Measurements from ENCODE around the gene C2CD3. TPM values are rescaled to one million over a fixed set of nuclear protein-coding genes. Genes with fewer than 3 reads are reported as not detected.

Gene C2CD3
- total and polyA plus RNA-seq, 10 of the 15 experiments (the other 5 are each of a cell fraction or from before 2014, with no cell fraction given) = 2.3 to 24.0 (median 16.3) TPM

- Histone ChIP-seq H3K36me3 (ENCODE audit: control insufficient read depth in 2 of 2, insufficient read depth in 2 of 2, low read length in 1 of 2) (peaks cover 0 to 1% of the 10 kb centered on the region in 2 experiments), H2AFZ (ENCODE audit: control insufficient read depth, low read depth, low read length) (no peak overlapping the region), H3K79me2 (ENCODE audit: control insufficient read depth, insufficient read depth, low read length) (no peaks in the 10 kb centered on the region), H3K4me3 (no peak overlapping the region), H3K4me2 (ENCODE audit: control insufficient read depth, insufficient read depth) (no peak overlapping the region), H3K9me3 (replicated peaks; ENCODE audit: control insufficient read depth, insufficient read depth, low read length) (no peaks in the 10 kb centered on the region), H3K4me1 (ENCODE audit: control insufficient read depth, insufficient read depth, low read length) (peaks cover 20% of the 10 kb centered on the region), H3K27me3 (replicated peaks in 1 of 2; ENCODE audit: control insufficient read depth in 2 of 2, insufficient read depth in 2 of 2, low read length in 1 of 2) (no peaks in the 10 kb centered on the region), H3K27ac (ENCODE audit: control insufficient read depth, insufficient read depth) (no peak overlapping the region), H3K9ac (ENCODE audit: control insufficient read depth, insufficient read depth, low read length) (no peak overlapping the region), H4K20me1 (ENCODE audit: control insufficient read depth, insufficient read depth) (no peaks in the 10 kb centered on the region)
- 97% methylated on average over 8 of the region's 8 CpGs for WGBS (ENCODE audit: insufficient coverage, insufficient replicate concordance, low lambda C conversion rate, missing lambda C conversion rate)
- BruUV-seq (replicated peaks) = no TSS peak
- ChIA-PET POLR2A (interaction anchor here (0.6 kb wide), 1 partner anchor 19 kb away, joined by 3 read pairs; no protein-coding TSS in a partner anchor), CTCF (interaction anchor here (0.5 to 1.3 kb wide), 3 partner anchors 22 to 53 kb away, joined by 3 to 4 read pairs (median 3); no protein-coding TSS in a partner anchor), SMC1A (ENCODE audit: uncharacterized antibody, unreplicated experiment) (interaction anchor here (3.5 to 4.8 kb wide), 2 partner anchors 8 to 32 kb away, joined by 19 to 21 read pairs; partner anchors contain the start of gene UCP2), RAD21 (ENCODE audit: unreplicated experiment) (no interaction called here)
- in situ Hi-C loops (cut with MboI) = no loop called here
- DNase-seq (ENCODE audit: low read depth, low spot score) = no peak
- ATAC-seq = no peak
- no peak for FAIRE-seq
- intact Hi-C loops (cut with micrococcal nuclease; ENCODE audit: unreplicated experiment) = no loop called here
- no peak for TF ChIP-seq IKZF1 (conservative IDR thresholded peaks at IDR 0.05)
- no peak for TF ChIP-seq EZH2 (IDR thresholded peaks at IDR 0.05; ENCODE audit: borderline replicate concordance, control insufficient read depth, low read depth, low read length)
- no peak for TF ChIP-seq PBX3 (IDR thresholded peaks at IDR 0.05; ENCODE audit: insufficient replicate concordance, low read depth, low read length)
- no peak for TF ChIP-seq RB1 (IDR thresholded peaks at IDR 0.05; ENCODE audit: borderline replicate concordance)
- no peak for TF ChIP-seq KDM1A (IDR thresholded peaks at IDR 0.05; ENCODE audit: borderline replicate concordance)
- TF ChIP-seq SMAD5 (IDR thresholded peaks at IDR 0.05; ENCODE audit: low read depth) = no peak
- TF ChIP-seq YY1 (IDR thresholded peaks at IDR 0.05; ENCODE audit: low read depth, low read length) = no peak
- TF ChIP-seq ZNF592 (IDR thresholded peaks at IDR 0.05) = no peak
- no peak for TF ChIP-seq PML (IDR thresholded peaks at IDR 0.05; ENCODE audit: low read length)
- no peak for TF ChIP-seq STAT1 (conservative IDR thresholded peaks at IDR 0.05)
- no peak for TF ChIP-seq ZNF207 (IDR thresholded peaks at IDR 0.05; ENCODE audit: borderline replicate concordance)
- TF ChIP-seq NRF1 (conservative IDR thresholded peaks at IDR 0.05; ENCODE audit: low read depth, low read length) = no peak
- TF ChIP-seq CHD4 (IDR thresholded peaks at IDR 0.05) = no peak
- TF ChIP-seq, protein P1, sequence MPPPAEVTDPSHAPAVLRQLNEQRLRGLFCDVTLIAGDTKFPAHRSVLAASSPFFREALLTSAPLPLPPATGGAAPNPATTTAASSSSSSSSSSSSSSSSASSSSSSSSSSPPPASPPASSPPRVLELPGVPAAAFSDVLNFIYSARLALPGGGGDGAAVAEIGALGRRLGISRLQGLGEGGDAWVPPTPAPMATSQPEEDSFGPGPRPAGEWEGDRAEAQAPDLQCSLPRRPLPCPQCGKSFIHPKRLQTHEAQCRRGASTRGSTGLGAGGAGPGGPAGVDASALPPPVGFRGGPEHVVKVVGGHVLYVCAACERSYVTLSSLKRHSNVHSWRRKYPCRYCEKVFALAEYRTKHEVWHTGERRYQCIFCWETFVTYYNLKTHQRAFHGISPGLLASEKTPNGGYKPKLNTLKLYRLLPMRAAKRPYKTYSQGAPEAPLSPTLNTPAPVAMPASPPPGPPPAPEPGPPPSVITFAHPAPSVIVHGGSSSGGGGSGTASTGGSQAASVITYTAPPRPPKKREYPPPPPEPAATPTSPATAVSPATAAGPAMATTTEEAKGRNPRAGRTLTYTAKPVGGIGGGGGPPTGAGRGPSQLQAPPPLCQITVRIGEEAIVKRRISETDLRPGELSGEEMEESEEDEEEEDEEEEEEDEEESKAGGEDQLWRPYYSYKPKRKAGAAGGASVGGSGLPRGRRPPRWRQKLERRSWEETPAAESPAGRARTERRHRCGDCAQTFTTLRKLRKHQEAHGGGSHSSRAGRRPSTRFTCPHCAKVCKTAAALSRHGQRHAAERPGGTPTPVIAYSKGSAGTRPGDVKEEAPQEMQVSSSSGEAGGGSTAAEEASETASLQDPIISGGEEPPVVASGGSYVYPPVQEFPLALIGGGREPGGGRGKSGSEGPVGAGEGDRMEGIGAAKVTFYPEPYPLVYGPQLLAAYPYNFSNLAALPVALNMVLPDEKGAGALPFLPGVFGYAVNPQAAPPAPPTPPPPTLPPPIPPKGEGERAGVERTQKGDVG (CRISPR knock-in tag; IDR thresholded peaks at IDR 0.05) = no peak
These were observed 157.7 kb downstream of the C2CD3 start for GRCh38 chr11:74013141-74013540.
